NCI-H2227 (cell line): ENCODE measurements around the gene RBM15.

Source experiments
- DNase-seq: peaks from one replicate; lab custom pipeline; 2025; ENCODE audit not compliant: unreplicated experiment; lab: John Stamatoyannopoulos, UW

The RBM15 gene, protein sequence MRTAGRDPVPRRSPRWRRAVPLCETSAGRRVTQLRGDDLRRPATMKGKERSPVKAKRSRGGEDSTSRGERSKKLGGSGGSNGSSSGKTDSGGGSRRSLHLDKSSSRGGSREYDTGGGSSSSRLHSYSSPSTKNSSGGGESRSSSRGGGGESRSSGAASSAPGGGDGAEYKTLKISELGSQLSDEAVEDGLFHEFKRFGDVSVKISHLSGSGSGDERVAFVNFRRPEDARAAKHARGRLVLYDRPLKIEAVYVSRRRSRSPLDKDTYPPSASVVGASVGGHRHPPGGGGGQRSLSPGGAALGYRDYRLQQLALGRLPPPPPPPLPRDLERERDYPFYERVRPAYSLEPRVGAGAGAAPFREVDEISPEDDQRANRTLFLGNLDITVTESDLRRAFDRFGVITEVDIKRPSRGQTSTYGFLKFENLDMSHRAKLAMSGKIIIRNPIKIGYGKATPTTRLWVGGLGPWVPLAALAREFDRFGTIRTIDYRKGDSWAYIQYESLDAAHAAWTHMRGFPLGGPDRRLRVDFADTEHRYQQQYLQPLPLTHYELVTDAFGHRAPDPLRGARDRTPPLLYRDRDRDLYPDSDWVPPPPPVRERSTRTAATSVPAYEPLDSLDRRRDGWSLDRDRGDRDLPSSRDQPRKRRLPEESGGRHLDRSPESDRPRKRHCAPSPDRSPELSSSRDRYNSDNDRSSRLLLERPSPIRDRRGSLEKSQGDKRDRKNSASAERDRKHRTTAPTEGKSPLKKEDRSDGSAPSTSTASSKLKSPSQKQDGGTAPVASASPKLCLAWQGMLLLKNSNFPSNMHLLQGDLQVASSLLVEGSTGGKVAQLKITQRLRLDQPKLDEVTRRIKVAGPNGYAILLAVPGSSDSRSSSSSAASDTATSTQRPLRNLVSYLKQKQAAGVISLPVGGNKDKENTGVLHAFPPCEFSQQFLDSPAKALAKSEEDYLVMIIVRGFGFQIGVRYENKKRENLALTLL

GRCh38 chr1:110338886-110339406 is at the start of gene RBM15:
TSS of gene RBM15 (plus strand) at chr1:110339377. CDS start at chr1:110339406, 29 bp downstream.
- DNase-seq, result peak; percentile 100

DNA sequence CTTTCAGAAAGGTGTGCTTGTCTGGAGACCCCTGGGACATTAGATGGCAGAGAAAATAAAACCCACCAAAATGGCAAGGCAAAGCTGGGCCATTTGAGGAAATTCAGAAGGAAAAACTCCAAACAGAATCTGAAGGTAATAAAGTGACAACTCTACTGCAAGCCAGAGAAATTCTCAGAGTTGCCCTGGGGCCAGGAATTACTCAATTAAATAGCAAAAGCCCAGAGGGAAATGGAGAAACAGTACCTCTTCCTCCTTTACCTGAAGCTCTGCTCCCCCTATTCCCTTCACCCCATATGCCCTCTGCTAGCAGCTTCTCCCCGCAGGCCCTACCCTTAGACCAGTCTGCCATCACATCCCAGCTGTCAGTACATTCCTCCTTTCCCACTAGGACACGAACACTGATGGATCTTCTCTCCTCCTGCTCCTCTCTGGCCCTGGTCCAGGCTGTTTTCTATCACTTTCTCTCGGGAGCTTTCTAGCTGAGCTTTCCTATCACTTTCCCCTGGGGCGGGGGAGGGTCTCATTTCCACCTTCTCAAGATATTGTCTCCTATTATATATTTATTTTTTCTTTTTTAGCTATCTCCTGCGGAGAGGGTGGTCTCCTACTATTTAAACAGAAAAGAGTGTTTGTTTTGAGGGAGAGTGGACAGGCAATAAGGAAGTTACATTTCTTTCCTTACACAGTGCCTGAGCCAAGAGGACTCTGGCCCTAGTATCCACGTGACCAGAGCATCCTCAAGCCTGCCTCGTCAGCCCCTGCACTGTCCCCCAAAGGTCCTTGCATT is 47.7 kb upstream of the RBM15 start:
- DNase-seq, result no peak

DNA sequence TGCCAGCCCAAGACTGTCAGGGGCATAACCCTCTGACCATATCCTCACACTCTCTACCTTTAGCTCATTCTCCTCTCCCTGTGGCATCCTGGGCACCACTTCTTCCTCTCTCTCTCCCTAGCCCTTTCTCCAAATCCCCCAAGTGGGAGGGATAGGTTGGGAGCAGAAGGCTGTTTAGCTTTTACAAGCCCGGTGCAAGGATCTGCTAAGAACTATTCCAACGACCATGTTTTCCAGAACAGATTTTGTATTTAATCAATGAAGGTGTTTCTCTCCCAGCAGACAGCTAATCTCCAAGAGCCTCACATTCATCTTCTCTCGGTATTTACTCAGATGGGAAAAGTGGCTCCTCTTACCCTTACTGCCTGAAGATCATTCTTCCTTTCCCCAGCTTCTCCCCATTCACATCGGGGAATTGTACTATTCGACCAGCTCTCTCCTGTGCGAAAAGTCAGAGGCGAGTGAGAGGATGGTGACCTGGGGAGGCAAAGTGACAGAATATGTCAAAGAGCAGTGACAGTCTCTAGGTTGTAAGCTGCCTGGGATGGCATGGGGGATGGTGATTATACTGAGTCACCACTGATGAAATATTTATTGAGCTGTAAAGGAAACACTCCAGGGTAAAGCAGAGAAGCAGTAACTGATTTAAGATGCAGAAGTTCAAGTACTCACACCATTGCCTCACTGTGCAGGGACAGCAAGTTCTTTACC is 47.0 kb upstream of the RBM15 start:
- no peak for DNase-seq

DNA sequence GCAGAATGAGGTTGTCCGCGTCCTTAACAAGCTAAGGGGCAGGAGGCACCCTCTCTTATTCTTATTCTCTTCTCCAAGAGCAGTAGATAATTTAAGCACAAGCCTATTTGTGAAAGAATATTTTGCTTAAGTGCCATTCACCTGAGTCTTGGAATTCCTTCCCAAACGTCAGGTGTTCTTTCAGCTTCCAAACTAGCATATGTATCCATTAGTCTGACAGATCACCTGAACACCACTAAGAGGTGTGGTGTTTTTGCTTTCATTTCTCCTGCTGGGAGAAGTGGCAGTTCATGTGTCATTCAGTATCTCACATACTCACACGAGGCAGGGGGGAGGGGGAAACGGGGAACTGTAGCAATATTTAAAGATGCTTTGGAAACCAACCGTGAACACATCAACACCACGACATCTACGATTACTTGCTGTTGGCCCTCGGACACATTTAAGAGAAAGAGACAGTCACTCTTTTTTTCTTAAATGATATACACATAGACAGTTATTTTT is 45.5 kb upstream of the RBM15 start:
- no peak for DNase-seq

DNA sequence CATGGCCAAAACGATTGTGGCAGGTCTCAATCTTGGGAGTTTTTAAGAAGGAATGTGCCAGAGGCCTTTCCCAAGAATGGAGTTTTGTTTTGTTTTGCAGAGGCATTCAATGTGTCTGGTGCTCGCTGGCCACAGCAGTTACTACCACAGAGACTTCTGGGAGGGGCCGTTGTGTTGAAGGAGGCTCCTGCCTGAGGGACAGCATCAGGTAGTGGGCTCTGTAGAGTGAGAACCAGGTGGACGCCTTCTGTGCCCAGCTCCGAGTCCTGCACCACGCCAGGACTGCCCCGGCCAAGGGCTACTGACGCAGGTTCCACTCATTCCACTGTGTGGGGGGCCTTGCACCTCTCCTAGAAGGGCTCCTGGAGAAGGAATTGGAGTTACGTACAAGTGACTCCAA is 44.9 kb upstream of the RBM15 start:
- DNase-seq, result no peak

DNA sequence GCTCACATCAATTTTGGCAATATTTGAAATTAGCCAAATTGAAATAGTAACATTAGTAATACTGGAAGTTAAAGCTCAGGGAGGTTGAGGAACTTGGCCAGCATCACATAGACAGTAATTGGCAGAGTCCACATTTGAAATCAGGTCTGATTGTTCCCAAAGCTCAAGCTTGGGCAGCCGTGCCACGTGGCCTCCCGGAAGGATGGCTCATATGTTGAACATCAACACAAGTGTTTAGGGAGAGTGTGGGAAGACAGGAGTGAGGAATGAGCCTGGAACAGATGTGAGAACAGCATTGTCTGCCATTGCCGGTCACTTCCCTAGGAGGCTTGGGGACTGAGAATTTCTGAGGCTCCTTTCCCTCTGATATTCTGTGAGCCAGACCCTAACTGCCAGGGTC is 40.2 kb upstream of the RBM15 start:
- no peak for DNase-seq

GRCh38 chr1:110300412-110301085 is 38.6 kb upstream of the RBM15 start:
- no peak for DNase-seq

GRCh38 chr1:110302836-110303235 is 36.3 kb upstream of the RBM15 start:
- no peak for DNase-seq

DNA sequence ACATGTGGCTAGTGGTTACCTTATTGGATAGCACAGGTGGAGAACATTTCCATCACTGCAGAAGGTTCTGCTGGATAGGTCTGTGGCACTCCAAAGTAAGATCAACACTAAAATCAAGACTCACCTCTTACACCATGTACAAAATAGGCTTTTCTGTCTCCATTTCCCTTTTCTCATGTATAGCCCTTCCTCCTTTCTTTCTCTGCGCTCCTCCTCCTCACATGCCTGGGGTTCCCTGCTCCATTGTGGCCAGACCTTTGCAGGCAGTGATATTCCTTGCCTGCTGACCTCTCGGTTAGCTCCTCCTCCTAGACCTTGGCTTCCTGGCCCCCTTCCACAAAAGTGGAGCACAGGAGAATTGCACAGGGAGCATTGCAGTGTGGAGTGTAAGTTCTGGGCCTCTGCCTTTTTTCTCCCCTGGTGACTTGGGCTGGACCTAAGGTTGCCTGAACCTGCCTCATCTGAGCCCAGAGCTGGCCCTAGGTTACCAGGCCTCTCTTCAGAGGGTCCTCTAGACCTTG is 33.2 kb upstream of the RBM15 start:
- DNase-seq, result no peak

GRCh38 chr1:110307239-110307974 is 31.8 kb upstream of the RBM15 start:
- no peak for DNase-seq

GRCh38 chr1:110308247-110308646 is 30.9 kb upstream of the RBM15 start:
- no peak for DNase-seq

DNA sequence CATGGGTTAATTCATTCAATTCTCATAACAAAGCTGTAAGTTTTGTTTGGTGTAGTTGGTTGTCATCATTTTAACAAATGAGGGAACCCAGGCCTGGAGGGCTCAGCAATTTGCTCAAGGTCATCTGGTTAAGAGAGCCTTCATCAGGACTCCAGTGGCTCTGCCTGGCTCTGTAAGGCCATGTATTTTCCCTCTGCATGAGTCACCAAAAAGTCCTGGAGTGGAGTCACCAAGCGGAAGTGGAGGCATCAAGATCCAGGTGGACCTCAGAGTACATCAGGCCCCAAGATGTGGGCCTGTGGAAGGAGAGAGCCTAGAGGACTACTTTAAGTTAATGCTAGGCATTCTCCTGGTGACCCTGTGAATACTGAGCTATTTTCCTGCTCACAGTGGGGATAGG is 30.0 kb upstream of the RBM15 start:
- peak; percentile 10 for DNase-seq

- no peak for DNase-seq
Measured at GRCh38 chr1:110309767-110310166, 29.4 kb upstream of the RBM15 start.

DNA sequence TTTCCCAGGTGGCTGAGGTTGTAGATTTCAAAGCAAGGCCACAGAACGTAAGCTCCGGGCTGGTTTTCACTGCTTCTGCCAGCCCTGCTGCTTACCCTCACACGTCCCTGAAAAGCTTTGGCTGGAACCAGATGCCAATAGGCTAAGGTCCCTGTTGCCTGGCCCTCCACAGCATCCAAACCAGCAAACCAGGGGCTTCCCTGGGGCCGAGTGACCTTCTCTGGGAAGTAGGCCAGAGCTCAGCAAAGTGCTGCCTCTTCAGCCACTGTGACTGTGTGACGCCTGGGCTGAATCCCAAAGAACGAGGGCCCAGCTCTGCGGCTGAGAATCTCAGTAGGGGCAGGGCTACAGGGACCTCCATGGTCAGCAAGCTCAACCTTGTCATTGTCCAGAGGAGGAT is 28.9 kb upstream of the RBM15 start:
- no peak for DNase-seq

DNA sequence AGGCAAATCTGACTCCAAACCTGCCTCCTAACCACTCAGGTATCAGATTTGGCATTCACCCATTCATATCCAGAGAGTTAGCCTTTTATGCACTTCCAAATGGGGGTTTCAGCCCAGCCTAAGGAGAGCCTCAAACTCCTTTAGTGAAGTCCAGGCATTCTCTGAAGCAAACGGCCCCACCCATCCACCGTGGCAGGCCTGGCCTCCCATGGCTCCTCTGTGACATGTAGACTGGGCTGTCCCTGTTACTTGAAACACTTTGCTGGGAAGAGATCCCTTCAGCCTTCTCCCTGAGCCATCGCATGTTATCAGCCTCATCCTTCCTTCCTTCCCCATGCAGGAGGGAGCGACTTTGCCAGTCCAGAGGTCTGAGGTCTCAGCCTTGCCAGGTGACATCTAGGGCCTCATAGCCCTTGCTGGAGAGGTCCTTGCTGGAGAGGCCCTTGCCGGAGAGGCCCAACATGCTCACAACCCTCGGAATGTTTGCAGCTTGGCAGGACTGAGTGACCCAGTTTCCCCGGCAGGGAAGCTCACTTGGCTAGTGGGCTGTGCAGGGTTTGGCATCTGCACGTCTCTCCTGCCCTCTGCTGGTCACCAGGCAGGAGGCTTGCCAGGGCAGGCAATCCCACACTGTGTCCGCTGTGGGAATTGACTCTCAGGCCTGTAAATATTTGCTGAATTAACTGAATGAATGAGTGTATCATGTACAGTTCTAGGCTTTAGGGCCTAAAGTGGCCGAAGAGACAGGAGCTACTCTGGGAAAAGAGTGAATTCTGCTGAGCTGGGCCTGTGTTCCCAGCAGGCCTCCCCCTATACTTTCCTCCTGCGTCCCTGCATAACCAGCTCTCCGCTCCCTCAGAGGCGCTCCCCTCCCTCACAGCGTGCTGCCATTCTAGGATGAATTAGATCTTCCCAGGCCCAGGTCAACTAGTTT is 26.7 kb upstream of the RBM15 start:
- peak; percentile 82 for DNase-seq

GRCh38 chr1:110316735-110317134 is 22.4 kb upstream of the RBM15 start:
- no peak for DNase-seq

- DNase-seq, result no peak
Measured at GRCh38 chr1:110318046-110318445, 21.1 kb upstream of the RBM15 start.
